Astrocyte (in vitro differentiated cells and primary cell): ENCODE results near the gene RAET1L. TPM values are rescaled to one million over a fixed set of nuclear protein-coding genes. Genes with fewer than 3 reads are reported as not detected.
A peak's percentile ranks its signal among the peaks of the same experiment; 100 is the strongest.

Source experiments
- DNase-seq: peaks from one replicate; pipeline ENCODE4 v3.0.0-alpha.2; 2010; ENCODE audit warnings: low read depth
- FAIRE-seq: peaks from 2 replicates; lab custom pipeline; 2011; peaks lifted over from hg19 to GRCh38; lab: Jason Lieb, UNC
- H2AFZ ChIP-seq: 2 replicates; pipeline ENCODE4 v1.6.0; 2012; ENCODE audit warnings: low read depth, low read length, inconsistent platforms
- H3K27ac ChIP-seq: 2 replicates; pipeline ENCODE4 v1.5.1; 2011; ENCODE audit warnings: low read depth, low read length, inconsistent platforms
- H3K27me3 ChIP-seq: 2 replicates; pipeline ENCODE4 v1.6.0; 2011; ENCODE audit warnings: low read length, inconsistent platforms; ENCODE audit not compliant: insufficient read depth
- H3K36me3 ChIP-seq: 2 replicates; pipeline ENCODE4 v1.5.1; 2011; ENCODE audit warnings: low read length, inconsistent platforms; ENCODE audit not compliant: insufficient read depth
- H3K4me1 ChIP-seq: 2 replicates; pipeline ENCODE4 v1.5.1; 2011; ENCODE audit warnings: low read length, inconsistent platforms; ENCODE audit not compliant: insufficient read depth
- H3K4me2 ChIP-seq: 2 replicates; pipeline ENCODE4 v1.6.0; 2012; ENCODE audit warnings: low read length, inconsistent platforms
- H3K4me3 ChIP-seq: 2 replicates; pipeline ENCODE4 v1.5.1; 2011; ENCODE audit warnings: low read depth, mild to moderate bottlenecking, low read length, inconsistent platforms; ENCODE audit not compliant: insufficient read depth
- H3K79me2 ChIP-seq: 2 replicates; pipeline ENCODE4 v1.6.0; 2012; ENCODE audit warnings: mild to moderate bottlenecking, low read length, inconsistent platforms; ENCODE audit not compliant: insufficient read depth
- H3K9ac ChIP-seq: 2 replicates; pipeline ENCODE4 v1.6.0; 2012; ENCODE audit warnings: mild to moderate bottlenecking, low read length, inconsistent platforms
- H3K9me3 ChIP-seq: 2 replicates; pipeline ENCODE4 v1.5.1; 2012; ENCODE audit warnings: low read depth, mild to moderate bottlenecking, low read length, inconsistent platforms; ENCODE audit not compliant: insufficient read depth
- H4K20me1 ChIP-seq: 2 replicates; pipeline ENCODE4 v1.6.0; 2012; ENCODE audit warnings: low read length, inconsistent platforms; ENCODE audit not compliant: insufficient read depth
- H3K27ac Mint-ChIP-seq: one replicate; pipeline ENCODE4 v1.8.0; 2021; ENCODE audit warnings: mild to moderate bottlenecking, mixed read lengths; ENCODE audit not compliant: unreplicated experiment
- H3K27me3 Mint-ChIP-seq: one replicate; pipeline ENCODE4 v1.8.0; 2021; ENCODE audit warnings: low read depth, mixed read lengths; ENCODE audit not compliant: unreplicated experiment
- H3K36me3 Mint-ChIP-seq: one replicate; pipeline ENCODE4 v1.8.0; 2021; ENCODE audit warnings: low read depth, mixed read lengths; ENCODE audit not compliant: unreplicated experiment
- H3K4me1 Mint-ChIP-seq: one replicate; pipeline ENCODE4 v1.8.0; 2021; ENCODE audit warnings: low read depth, mixed read lengths; ENCODE audit not compliant: unreplicated experiment
- H3K4me3 Mint-ChIP-seq: one replicate; pipeline ENCODE4 v1.8.0; 2021; ENCODE audit warnings: mild to moderate bottlenecking, moderate library complexity, mixed read lengths; ENCODE audit not compliant: unreplicated experiment
- H3K9me3 Mint-ChIP-seq: one replicate; pipeline ENCODE4 v1.8.0; 2021; ENCODE audit warnings: mild to moderate bottlenecking, mixed read lengths; ENCODE audit not compliant: unreplicated experiment
- CTCF ChIP-seq: IDR thresholded peaks from 2 replicates; pipeline ENCODE4 v1.5.1; 2011; ENCODE audit warnings: low read depth, mild to moderate bottlenecking, inconsistent platforms, low read length, moderate library complexity; ENCODE audit not compliant: insufficient read depth
- EZH2 ChIP-seq: IDR thresholded peaks from 2 replicates; pipeline ENCODE4 v1.6.1; 2012; ENCODE audit warnings: mild to moderate bottlenecking, low read length, inconsistent platforms; ENCODE audit not compliant: insufficient read depth
- total RNA-seq: library from RNA; stranded (reverse); gene quantifications from 2 replicates; pipeline ENCODE4 v1.2.1, GENCODE V29; 2021

Gene RAET1L
- total RNA-seq, 1 donor from 2014 or later, result not detected

GRCh38 chr6:150069706-150070105, 44.4 kb upstream of the RAET1L start:
- Histone ChIP-seq H3K9me3 (no peaks in the 10 kb centered on the region), H4K20me1 (no peaks in the 10 kb centered on the region), H3K4me2 (peak overlapping the region; percentile 97), H3K79me2 (no peaks in the 10 kb centered on the region), H3K4me1 (peaks cover 10% of the 10 kb centered on the region), H2AFZ (no peak overlapping the region), H3K27ac (no peak overlapping the region), H3K4me3 (no peak overlapping the region), H3K36me3 (no peaks in the 10 kb centered on the region), H3K9ac (no peak overlapping the region), H3K27me3 (no peaks in the 10 kb centered on the region)
- no peak overlapping the region for H3K27ac Mint-ChIP-seq
- H3K4me3 Mint-ChIP-seq, result no peak overlapping the region
- FAIRE-seq (no peak), DNase-seq (no peak)
- TF ChIP-seq EZH2 (no peak), CTCF (no peak)
- peaks cover 16% of the 10 kb centered on the region for H3K27me3 Mint-ChIP-seq
- peaks cover 11% of the 10 kb centered on the region for H3K4me1 Mint-ChIP-seq
- H3K9me3 Mint-ChIP-seq, result peaks cover 11% of the 10 kb centered on the region
- H3K36me3 Mint-ChIP-seq, result peaks cover 20% of the 10 kb centered on the region

GRCh38 chr6:150068720-150069648, 43.7 kb upstream of the RAET1L start, which contains the start of gene ULBP3:
ULBP3 (minus strand) TSS chr6:150069121; CDS start chr6:150069066, 55 bp downstream.
- peaks cover 7% of the 10 kb centered on the region for H3K4me1 Mint-ChIP-seq

More at GRCh38 chr6:150068720-150069648, 43.7 kb upstream of the RAET1L start, which contains the start of gene ULBP3:
- Histone ChIP-seq H2AFZ (peak within 1 kb of the TSS; percentile 92), H4K20me1 (no peaks in the 10 kb centered on the region), H3K79me2 (no peaks in the 10 kb centered on the region), H3K4me1 (peaks cover 10% of the 10 kb centered on the region), H3K36me3 (peaks cover 3% of the 10 kb centered on the region), H3K4me2 (peak within 1 kb of the TSS; percentile 97), H3K4me3 (peak within 1 kb of the TSS; percentile 77), H3K9ac (peak within 1 kb of the TSS; percentile 91), H3K9me3 (no peaks in the 10 kb centered on the region), H3K27ac (peak within 1 kb of the TSS; percentile 46), H3K27me3 (no peaks in the 10 kb centered on the region)
- Mint-ChIP-seq H3K4me3 (peak within 1 kb of the TSS; percentile 83), H3K36me3 (peaks cover 28% of the 10 kb centered on the region), H3K27ac (peak within 1 kb of the TSS; percentile 53), H3K27me3 (peaks cover 18% of the 10 kb centered on the region), H3K9me3 (peaks cover 12% of the 10 kb centered on the region)
- DNase-seq, result peak; percentile 92
- TF ChIP-seq CTCF (peak; percentile 14), EZH2 (no peak)
- FAIRE-seq, result no peak
